ENCODE measurements around the gene CRLF2.

- TF ChIP-seq CTCF (IDR thresholded peaks at IDR 0.05) (no peak), ETV6 (CRISPR knock-in tag; IDR thresholded peaks at IDR 0.05) (no peak), CREB1 (CRISPR knock-in tag; IDR thresholded peaks at IDR 0.05) (no peak), ZNF232 (CRISPR knock-in tag; IDR thresholded peaks at IDR 0.05) (no peak), ZNF396 (CRISPR knock-in tag; IDR thresholded peaks at IDR 0.05; ENCODE audit: borderline replicate concordance) (no peak), FOXJ3 (CRISPR knock-in tag; IDR thresholded peaks at IDR 0.05; ENCODE audit: borderline replicate concordance) (no peak), ZNF317 (CRISPR knock-in tag; IDR thresholded peaks at IDR 0.05; ENCODE audit: borderline replicate concordance, low read depth) (no peak), ZNF423 (CRISPR knock-in tag; IDR thresholded peaks at IDR 0.05) (no peak), RELA (CRISPR knock-in tag; IDR thresholded peaks at IDR 0.05; ENCODE audit: borderline replicate concordance) (no peak), SMAD3 (CRISPR knock-in tag; IDR thresholded peaks at IDR 0.05; ENCODE audit: borderline replicate concordance) (no peak), NFYB (CRISPR knock-in tag; conservative IDR thresholded peaks at IDR 0.05; ENCODE audit: low read depth) (no peak), IRF2 (CRISPR knock-in tag; IDR thresholded peaks at IDR 0.05; ENCODE audit: borderline replicate concordance, low read depth) (no peak), ATF2 (CRISPR knock-in tag; IDR thresholded peaks at IDR 0.05; ENCODE audit: borderline replicate concordance, low read depth) (no peak), USF2 (CRISPR knock-in tag; IDR thresholded peaks at IDR 0.05) (no peak)
Observed at GRCh38 chrX:1182211-1182610, 30.2 kb downstream of the CRLF2 start.
